AG04450 (cell line): ENCODE measurements around the gene MAML2. TPM values are rescaled to one million over a fixed set of nuclear protein-coding genes. Genes with fewer than 3 reads are reported as not detected.
A peak's percentile ranks its signal among the peaks of the same experiment; 100 is the strongest.

Experiments used
- CTCF ChIA-PET: fragments of 300-600, 350-600 bp; formaldehyde crosslinking; extraction: SDS; loops from one replicate; lab custom pipeline; 2022; ENCODE audit warnings: antibody characterized with exemption, inconsistent platforms; lab: Charles Lee
- POLR2A ChIA-PET: fragments of 350-600 bp; formaldehyde crosslinking; extraction: SDS; loops from one replicate; lab custom pipeline; 2021; ENCODE audit warnings: antibody characterized with exemption, inconsistent platforms; lab: Yijun Ruan, JAX
- DNase-seq: peaks from one replicate; pipeline ENCODE4 v3.0.0-alpha.2; 2011; ENCODE audit warnings: low read depth, low spot score
- H3K27ac ChIP-seq: one replicate; pipeline ENCODE4 v1.5.1; 2012; ENCODE audit warnings: low read depth, low read length, control low read depth
- H3K27me3 ChIP-seq: one replicate; pipeline ENCODE4 v1.6.0; 2012; ENCODE audit warnings: low read length; ENCODE audit not compliant: control insufficient read depth, insufficient read depth
- H3K4me3 ChIP-seq: 2 replicates; pipeline ENCODE4 v1.5.1; 2011; ENCODE audit warnings: mild to moderate bottlenecking, low read depth, low read length, control low read depth
- H3K9me3 ChIP-seq: 2 replicates; pipeline ENCODE4 v1.5.1; 2012; ENCODE audit warnings: low read length; ENCODE audit not compliant: control insufficient read depth, insufficient read depth
- CTCF ChIP-seq: IDR thresholded peaks from 2 replicates; pipeline ENCODE4 v1.5.1; 2011; ENCODE audit warnings: low read depth, low read length, control low read depth, inconsistent platforms
- polyA plus RNA-seq: library from polyadenylated mRNA; depleted of rRNA; stranded (reverse); fragments of >200 nt; gene quantifications from 2 replicates; pipeline ENCODE4 v1.2.3, GENCODE V29; 2011

Gene MAML2
- polyA plus RNA-seq, 1 experiment: 23.0 TPM

- no peaks in the 10 kb centered on the region for H3K9me3 ChIP-seq
- no peak for TF ChIP-seq CTCF
- DNase-seq: no peak
- H3K4me3 ChIP-seq: no peak overlapping the region
- no peak overlapping the region for H3K27ac ChIP-seq
- ChIA-PET CTCF (interaction anchor here (1.0 to 1.6 kb wide), 3 partner anchors 13 to 344 kb away, joined by 3 to 4 read pairs (median 4); partner anchors contain the start of gene MAML2), POLR2A (no interaction called here)
- no peaks in the 10 kb centered on the region for H3K27me3 ChIP-seq
Measured at GRCh38 chr11:96049426-96049825, 293.6 kb downstream of the MAML2 start.

- H3K4me3 ChIP-seq: peak overlapping the region; percentile 25
- CTCF ChIA-PET: interaction anchor here (0.7 to 2.0 kb wide), 4 partner anchors 10 to 297 kb away, joined by 3 to 15 read pairs (median 6); partner anchors contain the start of gene MAML2
Measured at GRCh38 chr11:96045622-96046456, 297.2 kb downstream of the MAML2 start.

GRCh38 chr11:96044747-96045146 lies 298.2 kb downstream of the MAML2 start:
- H3K9me3 ChIP-seq: no peaks in the 10 kb centered on the region
- no peak for DNase-seq
- no peak for TF ChIP-seq CTCF
- no peak overlapping the region for H3K4me3 ChIP-seq
- ChIA-PET POLR2A (no interaction called here), CTCF (no interaction called here)
- H3K27me3 ChIP-seq: no peaks in the 10 kb centered on the region
- no peak overlapping the region for H3K27ac ChIP-seq

More at GRCh38 chr11:96045622-96046456, 297.2 kb downstream of the MAML2 start:
- no peaks in the 10 kb centered on the region for H3K9me3 ChIP-seq
- POLR2A ChIA-PET: interaction anchor here (1.0 kb wide), 1 partner anchor 45 kb away, joined by 3 read pairs; no protein-coding TSS in a partner anchor
- DNase-seq: no peak
- TF ChIP-seq CTCF: peak; percentile 35; the same call in 1 of the 2 replicates
- peak overlapping the region; percentile 47 for H3K27ac ChIP-seq
- no peaks in the 10 kb centered on the region for H3K27me3 ChIP-seq

- CTCF ChIA-PET: no interaction called here
- no peaks in the 10 kb centered on the region for H3K9me3 ChIP-seq
- no peak for DNase-seq
- no peak overlapping the region for H3K27ac ChIP-seq
- no peak overlapping the region for H3K4me3 ChIP-seq
- H3K27me3 ChIP-seq: no peaks in the 10 kb centered on the region
- POLR2A ChIA-PET: no interaction called here
- TF ChIP-seq CTCF: no peak
Measured at GRCh38 chr11:96044311-96044710, 298.7 kb downstream of the MAML2 start.

- no peak for TF ChIP-seq CTCF
- Histone ChIP-seq H3K27me3 (no peaks in the 10 kb centered on the region), H3K9me3 (no peaks in the 10 kb centered on the region), H3K27ac (no peak overlapping the region), H3K4me3 (no peak overlapping the region)
- no peak for DNase-seq
- ChIA-PET POLR2A (no interaction called here), CTCF (interaction anchor here (0.6 to 0.9 kb wide), 2 partner anchors 24 to 46 kb away, joined by 3 read pairs; no protein-coding TSS in a partner anchor)
Measured at GRCh38 chr11:96043291-96043690, 299.7 kb downstream of the MAML2 start.
